ENCODE measurements around the gene ZNF521.

ZNF521 gene

DNA sequence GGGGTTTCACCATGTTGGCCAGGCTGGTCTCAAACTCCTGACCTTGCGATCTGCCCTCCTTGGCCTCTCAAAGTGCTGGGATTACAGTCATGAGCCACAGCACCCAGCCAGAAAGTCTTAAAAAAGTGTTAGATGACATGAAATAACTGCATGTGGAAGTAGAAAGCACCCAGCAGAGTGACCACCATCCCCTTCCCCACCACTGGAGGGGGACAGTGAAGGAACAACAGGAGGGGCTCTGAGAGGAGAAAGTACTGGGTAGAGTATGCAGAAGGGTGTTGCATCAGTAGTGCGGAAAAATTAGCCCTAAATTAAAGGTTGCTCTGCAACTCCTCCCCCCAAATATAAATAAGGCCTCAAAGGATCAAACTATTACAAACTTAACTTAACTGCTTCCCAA, 230.5 kb downstream of the ZNF521 start:
- TF ChIP-seq, protein P1, sequence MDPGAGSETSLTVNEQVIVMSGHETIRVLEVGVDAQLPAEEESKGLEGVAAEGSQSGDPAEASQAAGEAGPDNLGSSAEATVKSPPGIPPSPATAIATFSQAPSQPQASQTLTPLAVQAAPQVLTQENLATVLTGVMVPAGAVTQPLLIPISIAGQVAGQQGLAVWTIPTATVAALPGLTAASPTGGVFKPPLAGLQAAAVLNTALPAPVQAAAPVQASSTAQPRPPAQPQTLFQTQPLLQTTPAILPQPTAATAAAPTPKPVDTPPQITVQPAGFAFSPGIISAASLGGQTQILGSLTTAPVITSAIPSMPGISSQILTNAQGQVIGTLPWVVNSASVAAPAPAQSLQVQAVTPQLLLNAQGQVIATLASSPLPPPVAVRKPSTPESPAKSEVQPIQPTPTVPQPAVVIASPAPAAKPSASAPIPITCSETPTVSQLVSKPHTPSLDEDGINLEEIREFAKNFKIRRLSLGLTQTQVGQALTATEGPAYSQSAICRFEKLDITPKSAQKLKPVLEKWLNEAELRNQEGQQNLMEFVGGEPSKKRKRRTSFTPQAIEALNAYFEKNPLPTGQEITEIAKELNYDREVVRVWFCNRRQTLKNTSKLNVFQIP (CRISPR knock-in tag; IDR thresholded peaks at IDR 0.05; ENCODE audit: borderline replicate concordance, low read depth), result no peak
- no peak for TF ChIP-seq ARNTL (CRISPR knock-in tag; IDR thresholded peaks at IDR 0.05; ENCODE audit: borderline replicate concordance, low read depth)
- TF ChIP-seq, protein P2, sequence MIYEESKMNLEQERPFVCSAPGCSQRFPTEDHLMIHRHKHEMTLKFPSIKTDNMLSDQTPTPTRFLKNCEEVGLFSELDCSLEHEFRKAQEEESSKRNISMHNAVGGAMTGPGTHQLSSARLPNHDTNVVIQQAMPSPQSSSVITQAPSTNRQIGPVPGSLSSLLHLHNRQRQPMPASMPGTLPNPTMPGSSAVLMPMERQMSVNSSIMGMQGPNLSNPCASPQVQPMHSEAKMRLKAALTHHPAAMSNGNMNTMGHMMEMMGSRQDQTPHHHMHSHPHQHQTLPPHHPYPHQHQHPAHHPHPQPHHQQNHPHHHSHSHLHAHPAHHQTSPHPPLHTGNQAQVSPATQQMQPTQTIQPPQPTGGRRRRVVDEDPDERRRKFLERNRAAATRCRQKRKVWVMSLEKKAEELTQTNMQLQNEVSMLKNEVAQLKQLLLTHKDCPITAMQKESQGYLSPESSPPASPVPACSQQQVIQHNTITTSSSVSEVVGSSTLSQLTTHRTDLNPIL (CRISPR knock-in tag; IDR thresholded peaks at IDR 0.05; ENCODE audit: low read depth), result no peak
- no peak for TF ChIP-seq ZC3H10 (CRISPR knock-in tag; IDR thresholded peaks at IDR 0.05)
- TF ChIP-seq TCF4 (CRISPR knock-in tag; IDR thresholded peaks at IDR 0.05; ENCODE audit: borderline replicate concordance), result no peak
- TF ChIP-seq, protein P3, sequence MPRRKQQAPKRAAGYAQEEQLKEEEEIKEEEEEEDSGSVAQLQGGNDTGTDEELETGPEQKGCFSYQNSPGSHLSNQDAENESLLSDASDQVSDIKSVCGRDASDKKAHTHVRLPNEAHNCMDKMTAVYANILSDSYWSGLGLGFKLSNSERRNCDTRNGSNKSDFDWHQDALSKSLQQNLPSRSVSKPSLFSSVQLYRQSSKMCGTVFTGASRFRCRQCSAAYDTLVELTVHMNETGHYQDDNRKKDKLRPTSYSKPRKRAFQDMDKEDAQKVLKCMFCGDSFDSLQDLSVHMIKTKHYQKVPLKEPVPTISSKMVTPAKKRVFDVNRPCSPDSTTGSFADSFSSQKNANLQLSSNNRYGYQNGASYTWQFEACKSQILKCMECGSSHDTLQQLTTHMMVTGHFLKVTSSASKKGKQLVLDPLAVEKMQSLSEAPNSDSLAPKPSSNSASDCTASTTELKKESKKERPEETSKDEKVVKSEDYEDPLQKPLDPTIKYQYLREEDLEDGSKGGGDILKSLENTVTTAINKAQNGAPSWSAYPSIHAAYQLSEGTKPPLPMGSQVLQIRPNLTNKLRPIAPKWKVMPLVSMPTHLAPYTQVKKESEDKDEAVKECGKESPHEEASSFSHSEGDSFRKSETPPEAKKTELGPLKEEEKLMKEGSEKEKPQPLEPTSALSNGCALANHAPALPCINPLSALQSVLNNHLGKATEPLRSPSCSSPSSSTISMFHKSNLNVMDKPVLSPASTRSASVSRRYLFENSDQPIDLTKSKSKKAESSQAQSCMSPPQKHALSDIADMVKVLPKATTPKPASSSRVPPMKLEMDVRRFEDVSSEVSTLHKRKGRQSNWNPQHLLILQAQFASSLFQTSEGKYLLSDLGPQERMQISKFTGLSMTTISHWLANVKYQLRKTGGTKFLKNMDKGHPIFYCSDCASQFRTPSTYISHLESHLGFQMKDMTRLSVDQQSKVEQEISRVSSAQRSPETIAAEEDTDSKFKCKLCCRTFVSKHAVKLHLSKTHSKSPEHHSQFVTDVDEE (CRISPR knock-in tag; IDR thresholded peaks at IDR 0.05), result no peak
- no peak for TF ChIP-seq ZFP3 (CRISPR knock-in tag; IDR thresholded peaks at IDR 0.05)
- TF ChIP-seq GLIS3 (CRISPR knock-in tag; IDR thresholded peaks at IDR 0.05), result no peak
- TF ChIP-seq ESRRG (CRISPR knock-in tag; IDR thresholded peaks at IDR 0.05), result no peak
- no peak for TF ChIP-seq ISL1 (CRISPR knock-in tag; IDR thresholded peaks at IDR 0.05)
- no peak for TF ChIP-seq ZNF8 (CRISPR knock-in tag; IDR thresholded peaks at IDR 0.05)
- ATAC-seq, result no peak

DNA sequence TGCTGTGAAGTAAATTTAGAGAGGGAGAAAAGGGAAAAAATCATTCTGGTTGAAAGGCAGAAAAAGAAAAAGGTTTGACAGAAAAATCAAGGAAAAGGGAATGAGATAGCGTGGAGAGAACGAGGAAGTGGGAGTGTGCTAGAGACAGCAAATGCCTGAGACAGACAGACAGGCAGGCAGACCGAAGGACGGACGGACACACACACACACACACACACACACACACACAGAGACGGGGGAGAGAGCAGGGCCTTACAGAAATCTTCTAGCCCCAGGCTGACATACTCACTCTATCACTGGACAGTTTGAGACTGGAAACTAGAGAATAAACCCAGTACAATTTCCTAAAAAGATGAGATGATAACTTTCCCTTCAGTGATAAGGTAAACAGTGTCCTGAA, 238.4 kb downstream of the ZNF521 start:
- no peak for ATAC-seq
- TF ChIP-seq RARB (CRISPR knock-in tag; IDR thresholded peaks at IDR 0.05), result no peak

DNA sequence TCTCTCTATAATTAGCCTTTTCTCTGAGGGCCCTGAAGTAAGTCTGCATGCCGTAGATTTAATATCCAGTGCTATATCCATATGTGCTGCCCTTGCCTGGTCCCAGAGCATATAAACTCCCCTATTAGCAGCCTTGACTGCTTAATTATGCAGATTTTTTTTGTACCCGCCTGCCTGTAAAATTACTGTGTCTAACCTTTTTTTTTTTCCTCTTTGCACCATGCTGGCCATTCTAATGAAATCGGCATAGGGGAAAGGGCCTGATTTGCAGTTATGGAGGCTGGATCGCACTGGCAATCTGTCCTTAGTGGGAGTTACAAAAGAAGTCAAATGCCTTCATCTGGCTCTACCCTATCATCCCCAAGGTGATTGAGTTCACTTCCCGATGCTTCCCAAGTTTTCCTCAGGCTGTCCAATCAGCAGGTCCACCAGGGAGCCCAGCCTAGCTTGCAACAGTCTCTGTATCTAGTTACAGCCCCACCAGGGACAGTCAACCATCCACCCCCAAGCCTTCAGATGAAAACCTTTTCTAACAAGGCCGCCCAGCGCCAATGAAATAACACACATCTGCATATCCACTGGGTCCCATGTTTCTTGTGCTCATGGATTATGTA, 239.0 kb downstream of the ZNF521 start:
- no peak for ATAC-seq
- TF ChIP-seq ZFP3 (CRISPR knock-in tag; IDR thresholded peaks at IDR 0.05) (no peak), ZNF70 (CRISPR knock-in tag; IDR thresholded peaks at IDR 0.05) (no peak), PPARA (CRISPR knock-in tag; IDR thresholded peaks at IDR 0.05; ENCODE audit: borderline replicate concordance) (no peak), ISL1 (CRISPR knock-in tag; IDR thresholded peaks at IDR 0.05) (no peak), OSR1 (CRISPR knock-in tag; IDR thresholded peaks at IDR 0.05) (no peak), TOX (CRISPR knock-in tag; IDR thresholded peaks at IDR 0.05; ENCODE audit: borderline replicate concordance) (no peak), ZC3H10 (CRISPR knock-in tag; IDR thresholded peaks at IDR 0.05) (no peak), GLIS3 (CRISPR knock-in tag; IDR thresholded peaks at IDR 0.05) (no peak), ARNTL (CRISPR knock-in tag; IDR thresholded peaks at IDR 0.05; ENCODE audit: borderline replicate concordance, low read depth) (no peak), RARB (CRISPR knock-in tag; IDR thresholded peaks at IDR 0.05) (no peak), ZFP30 (CRISPR knock-in tag; IDR thresholded peaks at IDR 0.05) (no peak), BACH2 (CRISPR knock-in tag; IDR thresholded peaks at IDR 0.05; ENCODE audit: borderline replicate concordance) (no peak), ESRRG (CRISPR knock-in tag; IDR thresholded peaks at IDR 0.05) (no peak), ZNF565 (CRISPR knock-in tag; conservative IDR thresholded peaks at IDR 0.05; ENCODE audit: low read depth) (no peak), CSDC2 (CRISPR knock-in tag; IDR thresholded peaks at IDR 0.05) (no peak), ZNF8 (CRISPR knock-in tag; IDR thresholded peaks at IDR 0.05) (no peak)
- TF ChIP-seq, protein P4, sequence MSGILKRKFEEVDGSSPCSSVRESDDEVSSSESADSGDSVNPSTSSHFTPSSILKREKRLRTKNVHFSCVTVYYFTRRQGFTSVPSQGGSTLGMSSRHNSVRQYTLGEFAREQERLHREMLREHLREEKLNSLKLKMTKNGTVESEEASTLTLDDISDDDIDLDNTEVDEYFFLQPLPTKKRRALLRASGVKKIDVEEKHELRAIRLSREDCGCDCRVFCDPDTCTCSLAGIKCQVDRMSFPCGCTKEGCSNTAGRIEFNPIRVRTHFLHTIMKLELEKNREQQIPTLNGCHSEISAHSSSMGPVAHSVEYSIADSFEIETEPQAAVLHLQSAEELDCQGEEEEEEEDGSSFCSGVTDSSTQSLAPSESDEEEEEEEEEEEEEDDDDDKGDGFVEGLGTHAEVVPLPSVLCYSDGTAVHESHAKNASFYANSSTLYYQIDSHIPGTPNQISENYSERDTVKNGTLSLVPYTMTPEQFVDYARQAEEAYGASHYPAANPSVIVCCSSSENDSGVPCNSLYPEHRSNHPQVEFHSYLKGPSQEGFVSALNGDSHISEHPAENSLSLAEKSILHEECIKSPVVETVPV (CRISPR knock-in tag; IDR thresholded peaks at IDR 0.05), result no peak
- TF ChIP-seq, protein P5, sequence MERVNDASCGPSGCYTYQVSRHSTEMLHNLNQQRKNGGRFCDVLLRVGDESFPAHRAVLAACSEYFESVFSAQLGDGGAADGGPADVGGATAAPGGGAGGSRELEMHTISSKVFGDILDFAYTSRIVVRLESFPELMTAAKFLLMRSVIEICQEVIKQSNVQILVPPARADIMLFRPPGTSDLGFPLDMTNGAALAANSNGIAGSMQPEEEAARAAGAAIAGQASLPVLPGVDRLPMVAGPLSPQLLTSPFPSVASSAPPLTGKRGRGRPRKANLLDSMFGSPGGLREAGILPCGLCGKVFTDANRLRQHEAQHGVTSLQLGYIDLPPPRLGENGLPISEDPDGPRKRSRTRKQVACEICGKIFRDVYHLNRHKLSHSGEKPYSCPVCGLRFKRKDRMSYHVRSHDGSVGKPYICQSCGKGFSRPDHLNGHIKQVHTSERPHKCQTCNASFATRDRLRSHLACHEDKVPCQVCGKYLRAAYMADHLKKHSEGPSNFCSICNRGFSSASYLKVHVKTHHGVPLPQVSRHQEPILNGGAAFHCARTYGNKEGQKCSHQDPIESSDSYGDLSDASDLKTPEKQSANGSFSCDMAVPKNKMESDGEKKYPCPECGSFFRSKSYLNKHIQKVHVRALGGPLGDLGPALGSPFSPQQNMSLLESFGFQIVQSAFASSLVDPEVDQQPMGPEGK (CRISPR knock-in tag; IDR thresholded peaks at IDR 0.05; ENCODE audit: borderline replicate concordance), result no peak
- TF ChIP-seq, protein P2 (CRISPR knock-in tag; IDR thresholded peaks at IDR 0.05; ENCODE audit: low read depth), result no peak

Data from SK-N-SH treated with all-trans-retinoic acid at 6 μM for 48 hours (cell line).